Stromal cell of bone marrow (primary cell): ENCODE data around the gene PPP1R12C.
"Not testable (repeated sequence)": the region's sequence is repeated elsewhere in the genome, so short reads cannot be mapped to it uniquely, and the experiment has no call there.

Experiments used
- DNase-seq: peaks from one replicate; pipeline ENCODE4 v3.0.0-alpha.2; 2012; ENCODE audit warnings: low read depth

Gene PPP1R12C

GRCh38 chr19:55111238-55111831, 6.1 kb downstream of the PPP1R12C start:
- DNase-seq, result no peak

- no peak for DNase-seq
Observed at GRCh38 chr19:55109527-55110291, 7.7 kb downstream of the PPP1R12C start.

- not testable (repeated sequence) for DNase-seq
Observed at GRCh38 chr19:55107252-55107651, 10.2 kb downstream of the PPP1R12C start.

DNA sequence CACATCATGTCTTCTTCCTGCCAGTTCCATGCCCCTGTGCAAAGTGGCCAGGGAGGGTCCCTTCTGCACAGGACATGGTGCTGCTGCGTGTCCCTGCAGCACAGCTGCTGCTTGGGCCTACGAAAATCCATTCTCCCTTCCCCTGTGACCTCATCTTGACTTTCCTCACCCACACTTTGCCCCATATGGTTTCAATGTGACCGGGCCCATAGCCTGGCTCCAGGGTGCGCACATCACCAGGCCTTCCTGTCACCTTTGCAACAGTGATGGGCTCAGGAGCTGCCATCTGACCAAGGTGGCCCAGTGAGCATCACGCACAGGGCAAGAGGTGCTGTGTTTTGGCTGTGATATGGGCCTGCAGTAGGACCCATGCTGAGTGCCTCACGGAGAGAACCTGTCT, 10.8 kb downstream of the PPP1R12C start:
- no peak for DNase-seq

DNA sequence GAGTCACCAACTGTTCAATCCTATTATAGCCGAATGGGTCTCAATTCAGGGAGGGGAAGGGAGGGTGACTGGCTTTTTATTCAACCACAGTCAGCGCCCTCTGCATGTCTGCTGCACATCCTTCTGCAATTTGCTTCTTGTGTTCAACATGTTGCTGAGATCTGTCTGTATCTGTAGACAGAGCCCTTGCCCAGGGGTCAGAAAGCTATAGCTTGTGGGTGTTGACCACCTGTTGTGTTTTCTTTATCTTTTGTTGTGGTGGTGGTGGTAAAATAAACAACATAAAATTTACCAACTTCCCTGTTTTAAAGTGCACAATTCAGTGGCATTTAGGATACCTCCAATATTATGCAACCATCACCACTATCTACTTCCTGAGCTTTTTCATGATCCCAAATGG, 12.2 kb downstream of the PPP1R12C start:
- DNase-seq, result no peak

DNA sequence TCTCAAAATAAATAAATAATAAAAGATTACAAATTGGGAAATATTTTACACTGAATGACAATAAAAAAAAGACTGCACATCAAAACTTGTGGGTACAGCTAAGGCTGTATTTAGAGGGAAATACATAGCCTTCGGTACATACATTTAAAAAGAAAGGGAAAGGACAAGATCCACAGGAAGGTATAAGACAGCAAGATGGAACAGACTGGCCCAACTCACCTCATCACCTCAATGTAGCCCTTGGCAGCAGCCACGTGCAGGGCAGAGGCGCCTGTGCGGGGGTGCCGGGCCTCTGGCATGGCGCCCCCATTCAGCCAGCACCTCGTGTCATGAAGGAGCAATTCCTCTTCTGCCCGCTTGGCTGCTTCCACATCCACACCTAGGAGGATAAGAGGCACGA, 14.2 kb downstream of the PPP1R12C start:
- no peak for DNase-seq

- DNase-seq, result no peak
Observed at GRCh38 chr19:55101261-55101660, 16.2 kb downstream of the PPP1R12C start.

- no peak for DNase-seq
Observed at GRCh38 chr19:55099557-55100506, 17.6 kb downstream of the PPP1R12C start.

DNA sequence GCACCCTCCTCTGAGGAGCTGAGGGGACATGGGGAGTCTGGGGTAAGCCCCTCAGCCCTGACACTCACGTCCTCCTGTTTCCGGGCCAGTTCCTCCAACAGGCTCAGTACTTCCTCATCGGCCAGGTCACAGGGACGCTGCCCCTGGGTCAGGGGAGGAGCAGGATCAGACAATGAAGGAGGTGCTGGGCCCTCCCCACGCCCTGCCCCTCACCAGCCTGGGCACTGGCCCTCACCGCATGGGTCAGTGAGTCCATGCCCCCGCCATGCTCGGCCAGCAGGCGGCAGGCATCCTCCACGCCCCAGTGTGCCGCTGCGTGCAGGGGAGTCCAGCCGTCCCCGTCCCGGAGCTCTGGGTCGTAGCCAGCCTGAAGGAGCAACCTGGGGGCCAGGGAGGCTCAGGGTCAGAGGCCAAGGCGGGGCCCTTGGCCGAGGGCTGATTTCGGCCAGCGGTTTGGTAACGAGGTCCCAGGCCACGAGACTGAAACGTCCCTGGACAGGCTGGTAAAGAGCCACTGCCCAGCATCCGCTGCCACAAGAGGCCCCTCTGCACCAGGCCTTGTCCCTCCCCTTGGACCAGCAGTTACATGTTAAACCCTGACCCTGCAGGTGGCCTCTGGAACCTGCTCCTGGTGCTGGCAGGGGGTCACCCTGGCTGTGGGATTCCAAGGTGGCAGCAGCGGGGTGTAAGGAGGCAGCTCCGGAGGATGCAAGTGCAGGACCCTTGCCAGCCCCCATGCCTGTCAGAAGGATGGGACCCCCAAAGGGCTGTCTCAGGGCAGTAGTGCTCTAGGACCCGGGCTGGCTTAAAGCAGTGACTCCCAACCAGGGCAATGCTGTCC, 18.5 kb downstream of the PPP1R12C start:
- DNase-seq, result no peak

DNA sequence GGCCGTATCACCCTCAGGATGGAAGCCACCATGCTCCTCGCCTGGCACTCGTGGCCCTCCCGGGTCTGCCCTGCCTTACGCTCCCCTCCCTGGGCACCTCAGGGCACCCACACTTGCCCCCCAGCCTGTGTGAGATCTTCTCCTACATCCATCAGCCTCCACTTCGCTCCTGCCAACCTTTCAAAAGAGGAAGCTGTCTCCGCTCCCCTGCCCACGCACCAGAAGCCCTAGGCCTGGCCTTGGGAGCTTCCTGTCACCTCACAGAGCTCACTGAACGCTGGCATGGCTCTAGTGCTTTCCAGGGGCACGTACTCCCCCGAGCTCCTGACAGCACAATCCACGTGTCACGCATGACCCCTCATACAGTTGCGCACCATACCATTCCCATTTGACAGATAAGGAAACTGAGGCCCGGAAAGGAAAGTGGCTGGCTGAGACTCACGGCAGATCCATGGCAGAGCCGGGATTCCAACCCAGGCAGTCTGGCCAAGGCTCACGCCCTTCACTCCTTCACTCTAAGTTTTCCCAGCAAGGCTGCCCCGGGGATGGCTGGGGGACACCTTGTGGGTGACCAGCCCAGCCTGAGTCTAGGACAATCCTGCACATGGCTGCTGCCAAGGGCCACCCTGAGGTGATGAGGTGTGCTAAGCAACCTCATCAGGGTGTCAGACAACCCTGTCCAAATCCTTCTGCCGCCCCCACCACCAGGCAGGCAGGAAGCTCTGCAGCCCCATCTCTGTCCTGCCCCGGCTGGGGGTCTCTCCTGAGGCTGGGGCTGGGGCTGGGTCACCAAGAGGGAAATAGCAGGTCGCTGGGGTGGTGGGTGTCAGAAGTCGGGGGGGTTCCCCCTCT, 19.3 kb downstream of the PPP1R12C start:
- no peak for DNase-seq

GRCh38 chr19:55096061-55096701, 21.3 kb downstream of the PPP1R12C start:
- DNase-seq, result no peak

DNA sequence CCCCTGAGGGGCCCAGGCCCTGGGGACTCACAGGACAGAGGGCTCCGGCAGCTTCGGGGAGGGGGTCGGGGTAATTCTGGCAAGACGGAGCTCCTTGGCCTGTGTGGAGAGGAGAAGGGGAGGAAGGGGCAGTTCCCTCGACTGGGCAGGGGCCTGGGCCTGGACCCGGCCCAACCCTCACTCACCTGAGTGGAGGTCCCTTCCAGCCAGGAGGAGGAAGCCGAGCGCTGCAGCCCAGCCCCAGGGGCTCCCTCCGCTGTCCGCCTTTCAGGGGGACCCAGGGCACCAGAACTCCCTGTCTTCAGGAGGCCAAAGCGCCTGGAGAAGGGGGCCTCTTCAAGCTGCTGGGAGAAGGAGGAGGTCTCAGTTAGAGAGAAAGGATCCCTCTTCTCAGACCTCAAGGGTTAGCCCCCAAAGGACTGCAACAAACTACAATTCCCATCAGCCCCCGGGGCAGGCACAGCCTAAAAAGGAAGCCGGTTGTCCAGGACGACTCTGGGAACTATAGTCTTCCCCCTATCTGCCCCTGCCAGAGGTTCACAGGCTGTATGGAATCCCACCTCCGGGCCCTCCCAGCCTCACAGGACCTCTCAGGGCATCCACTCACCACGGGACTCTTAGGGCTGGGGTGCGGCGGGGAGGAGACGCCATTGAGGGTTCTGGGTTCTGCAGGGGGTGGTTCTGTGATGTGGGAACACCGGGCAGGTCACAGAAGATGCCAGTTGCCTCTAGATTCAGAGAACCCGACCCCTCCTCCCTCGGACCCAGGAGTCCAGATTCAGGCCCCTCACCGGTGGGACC, 22.0 kb downstream of the PPP1R12C start:
- no peak for DNase-seq

DNA sequence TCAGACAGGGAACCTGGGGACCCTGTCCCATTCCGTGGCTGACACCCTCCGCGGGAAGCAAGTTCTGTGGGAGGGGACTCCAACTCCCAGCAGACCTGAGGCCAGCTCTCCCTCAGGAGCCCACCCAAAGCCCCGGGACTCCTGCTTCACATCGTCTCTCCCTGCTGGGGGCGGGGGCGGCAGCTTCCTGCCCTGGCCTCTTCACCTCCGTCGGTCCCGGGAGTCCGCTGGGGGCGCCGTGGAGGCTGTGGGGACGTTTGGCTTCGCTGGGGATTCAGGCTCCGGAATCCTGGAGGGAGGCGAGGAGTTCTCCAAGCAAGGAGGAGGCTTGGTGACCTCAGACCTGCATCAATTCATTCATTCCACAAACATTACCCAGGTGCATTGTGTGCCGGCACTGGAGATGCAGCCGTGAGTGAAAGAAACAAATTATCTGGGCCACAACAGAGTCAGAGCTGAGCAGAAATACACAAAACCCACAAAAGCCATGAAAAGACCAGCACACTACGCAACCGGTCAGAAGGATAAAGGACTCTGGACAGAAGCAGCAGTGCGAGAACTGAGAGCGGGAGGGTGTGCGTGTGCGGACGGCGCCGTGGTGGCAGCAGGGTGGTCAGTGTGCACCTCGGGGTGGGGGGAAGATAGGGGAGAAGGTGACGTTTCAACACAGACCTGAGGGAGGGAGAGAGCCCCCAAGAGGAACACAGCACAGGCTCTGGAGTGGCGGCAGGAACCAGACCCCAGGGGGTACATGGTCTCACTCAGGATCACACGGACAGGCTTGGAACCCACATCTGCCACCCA, 22.8 kb downstream of the PPP1R12C start:
- DNase-seq, result no peak

DNA sequence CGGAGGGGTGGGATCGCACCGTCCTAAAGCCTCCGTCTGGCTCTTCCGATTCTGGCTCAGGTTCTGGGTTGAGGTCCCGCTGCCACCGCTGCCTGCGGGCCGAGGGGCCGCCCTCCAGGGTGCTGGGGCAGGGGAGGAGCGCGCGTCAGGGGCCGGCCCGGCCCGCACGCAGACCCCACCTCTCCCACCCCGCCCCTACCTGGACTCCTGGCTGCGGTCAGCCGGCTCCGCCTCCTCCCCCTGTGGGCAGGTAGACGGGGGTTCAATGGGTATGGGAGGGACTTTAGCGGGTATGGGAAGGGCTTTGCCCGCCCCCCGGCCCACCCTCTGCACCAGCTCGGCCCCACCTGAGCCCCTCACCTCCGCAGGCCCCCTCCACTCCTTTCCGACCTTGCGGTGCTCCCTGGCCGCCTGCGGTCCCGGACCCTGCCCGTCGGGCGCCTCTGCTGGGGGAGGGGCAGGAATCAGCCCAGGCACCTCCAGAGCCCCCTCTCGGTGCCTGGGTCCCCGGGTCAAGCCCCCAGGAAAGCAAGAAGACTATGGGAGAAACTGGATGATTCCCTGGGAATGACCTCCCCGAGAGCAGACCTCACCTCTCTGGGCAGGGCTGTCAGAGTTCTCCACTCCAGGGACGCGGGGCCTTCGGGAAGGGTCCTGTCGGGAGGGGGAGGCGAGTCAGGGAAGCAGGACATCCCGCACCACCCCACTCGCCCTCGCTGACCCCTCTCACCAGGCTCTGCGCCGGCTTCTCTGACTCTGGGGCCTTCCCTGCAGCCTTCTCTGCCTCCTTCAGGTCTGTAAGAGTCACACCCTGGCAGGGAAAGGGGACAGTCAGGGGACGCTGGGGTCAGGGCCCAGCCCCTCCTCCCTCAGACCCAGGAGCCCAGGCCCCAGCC, 24.8 kb downstream of the PPP1R12C start:
- no peak for DNase-seq

DNA sequence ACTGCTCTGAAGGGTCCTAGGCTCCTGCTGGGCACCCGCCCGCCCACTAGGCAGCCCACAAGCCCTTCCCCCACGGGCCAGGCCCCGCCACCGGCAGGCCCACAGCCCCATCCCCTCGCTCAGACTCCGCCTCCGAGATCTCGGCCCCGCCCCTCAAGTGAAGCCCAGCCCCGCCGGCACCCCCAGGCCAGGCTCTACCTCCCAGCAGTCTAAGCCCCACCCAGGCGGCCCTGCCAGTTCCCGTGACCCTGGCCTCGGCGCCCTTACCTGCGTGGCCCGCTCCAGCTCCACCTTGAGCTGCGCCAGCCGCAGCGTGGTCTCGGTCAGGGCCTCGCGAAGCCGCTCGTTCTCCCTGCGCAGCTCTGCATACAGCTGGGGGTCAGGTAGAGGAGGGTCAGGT, 25.5 kb downstream of the PPP1R12C start:
- DNase-seq, result no peak

GRCh38 chr19:55091126-55091910, 26.1 kb downstream of the PPP1R12C start:
- DNase-seq, result no peak

DNA sequence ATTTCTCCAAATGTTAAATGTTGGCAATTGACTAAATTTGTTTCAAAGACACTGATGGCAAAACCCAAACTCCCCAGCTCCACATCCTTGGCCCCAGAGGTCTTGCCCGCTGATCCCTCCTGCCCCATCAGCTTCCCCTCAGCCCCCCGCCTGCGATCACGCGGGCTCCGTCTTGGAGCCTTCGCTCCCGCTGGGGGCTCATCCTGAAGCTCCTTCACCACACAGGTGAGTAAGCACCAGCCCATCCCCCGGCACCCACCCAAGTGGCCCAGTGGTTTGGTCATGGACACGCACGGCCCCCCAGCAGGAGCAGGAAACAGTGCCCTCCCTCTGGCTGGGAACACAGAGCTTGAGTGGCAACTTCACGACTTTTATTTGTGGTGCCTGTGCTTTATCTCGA, 26.9 kb downstream of the PPP1R12C start:
- no peak for DNase-seq
